ENCODE results near the gene MCOLN1. TPM values are rescaled to one million over a fixed set of nuclear protein-coding genes. Genes with fewer than 3 reads are reported as not detected.
"Not testable (repeated sequence)": the region's sequence is repeated elsewhere in the genome, so short reads cannot be mapped to it uniquely, and the experiment has no call there.

Gene MCOLN1
- total RNA-seq, 1 experiment from 2014 or later: 10.2 TPM

DNA sequence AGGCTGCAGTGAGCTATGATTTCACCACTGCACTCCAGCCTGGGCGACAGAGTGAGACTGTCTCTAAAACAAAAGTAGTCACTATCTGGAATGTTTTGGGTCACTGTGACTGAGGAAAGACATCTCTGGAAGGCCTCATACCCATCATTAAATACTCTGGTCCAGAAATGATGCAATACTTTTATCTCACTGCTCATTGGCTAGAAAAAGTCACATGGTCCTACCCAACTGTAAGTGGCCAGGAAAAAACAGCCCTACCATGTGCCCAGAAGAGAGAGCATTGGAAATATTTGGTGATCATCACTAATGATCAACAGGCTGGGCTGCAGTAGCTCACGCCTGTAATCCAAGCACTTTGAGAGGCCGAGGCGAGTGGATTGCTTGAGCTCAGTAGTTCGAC, 42.9 kb downstream of the MCOLN1 start:
- Histone ChIP-seq H3F3A (ENCODE audit: low read length, unreplicated experiment) (no peaks in the 10 kb centered on the region), H3K9ac (ENCODE audit: low read length) (no peak overlapping the region), H2AFZ (ENCODE audit: low read length) (no peak overlapping the region), H3K9me2 (replicated peaks; ENCODE audit: low read length) (no peaks in the 10 kb centered on the region), H3K4me3 (ENCODE audit: low read length) (no peak overlapping the region), H3K4me1 (ENCODE audit: insufficient read depth, low read length) (no peaks in the 10 kb centered on the region), H3K79me2 (ENCODE audit: low read length) (no peaks in the 10 kb centered on the region), H3K4me2 (ENCODE audit: low read length) (no peak overlapping the region), H4K20me1 (ENCODE audit: low read length) (no peaks in the 10 kb centered on the region), H3K36me3 (ENCODE audit: low read depth, low read length) (0 out of 2 replicates have a peak, but pooled peaks cover 3% of the 10 kb centered on the region), H3K27me3 (ENCODE audit: low read length) (no peaks in the 10 kb centered on the region), H3K27ac (ENCODE audit: low read length) (no peak overlapping the region), H3K9me3 (ENCODE audit: low read length) (no peaks in the 10 kb centered on the region)
- BruUV-seq (replicated peaks): no TSS peak
- no peak for ATAC-seq
- no peak for TF ChIP-seq EZH2 (IDR thresholded peaks at IDR 0.05; ENCODE audit: low read length, unreplicated experiment)
- TF ChIP-seq, protein P1, sequence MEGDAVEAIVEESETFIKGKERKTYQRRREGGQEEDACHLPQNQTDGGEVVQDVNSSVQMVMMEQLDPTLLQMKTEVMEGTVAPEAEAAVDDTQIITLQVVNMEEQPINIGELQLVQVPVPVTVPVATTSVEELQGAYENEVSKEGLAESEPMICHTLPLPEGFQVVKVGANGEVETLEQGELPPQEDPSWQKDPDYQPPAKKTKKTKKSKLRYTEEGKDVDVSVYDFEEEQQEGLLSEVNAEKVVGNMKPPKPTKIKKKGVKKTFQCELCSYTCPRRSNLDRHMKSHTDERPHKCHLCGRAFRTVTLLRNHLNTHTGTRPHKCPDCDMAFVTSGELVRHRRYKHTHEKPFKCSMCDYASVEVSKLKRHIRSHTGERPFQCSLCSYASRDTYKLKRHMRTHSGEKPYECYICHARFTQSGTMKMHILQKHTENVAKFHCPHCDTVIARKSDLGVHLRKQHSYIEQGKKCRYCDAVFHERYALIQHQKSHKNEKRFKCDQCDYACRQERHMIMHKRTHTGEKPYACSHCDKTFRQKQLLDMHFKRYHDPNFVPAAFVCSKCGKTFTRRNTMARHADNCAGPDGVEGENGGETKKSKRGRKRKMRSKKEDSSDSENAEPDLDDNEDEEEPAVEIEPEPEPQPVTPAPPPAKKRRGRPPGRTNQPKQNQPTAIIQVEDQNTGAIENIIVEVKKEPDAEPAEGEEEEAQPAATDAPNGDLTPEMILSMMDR (conservative IDR thresholded peaks at IDR 0.05; ENCODE audit: low read depth, low read length): no peak
- TF ChIP-seq EZH2phosphoT487 (IDR thresholded peaks at IDR 0.05; ENCODE audit: borderline replicate concordance, low read length): no peak
- intact Hi-C loops (cut with micrococcal nuclease): no loop called here
- POLR2A ChIA-PET (ENCODE audit: unreplicated experiment): no interaction called here
- CTCF ChIA-PET: interaction anchor here (0.8 kb wide), 1 partner anchor 115 kb away, joined by 3 read pairs; the partner anchor contains the start of gene TRAPPC5
- no peak for DNase-seq

DNA sequence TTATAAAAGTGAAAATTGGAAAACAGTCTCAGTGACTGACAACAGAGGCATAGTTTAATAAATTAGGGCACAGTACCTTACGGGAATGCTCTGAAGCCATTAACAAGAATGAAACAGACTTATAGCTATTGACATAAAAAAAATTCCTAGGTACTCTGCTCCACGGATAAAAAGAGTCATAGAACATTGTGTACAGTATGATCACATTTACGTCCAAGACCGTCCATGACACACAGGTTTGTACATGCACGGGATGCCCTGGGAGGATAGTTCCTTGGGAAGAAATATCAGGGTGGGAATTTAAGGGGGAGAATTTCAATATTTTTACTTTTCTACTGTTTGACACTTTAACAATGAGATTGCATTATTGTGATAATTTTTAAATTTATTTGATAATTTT, 48.3 kb downstream of the MCOLN1 start:
- H3K36me3 ChIP-seq (ENCODE audit: low read depth, low read length): no peaks in the 10 kb centered on the region
- no peak overlapping the region for H3K4me3 ChIP-seq (ENCODE audit: low read length)
- no peaks in the 10 kb centered on the region for H4K20me1 ChIP-seq (ENCODE audit: low read length)
- H3K9me3 ChIP-seq (ENCODE audit: low read length): no peaks in the 10 kb centered on the region
- H3F3A ChIP-seq (ENCODE audit: low read length, unreplicated experiment): no peaks in the 10 kb centered on the region
- no peak for TF ChIP-seq EZH2 (IDR thresholded peaks at IDR 0.05; ENCODE audit: low read length, unreplicated experiment)
- TF ChIP-seq, protein P1 (conservative IDR thresholded peaks at IDR 0.05; ENCODE audit: low read depth, low read length): no peak
- no peak for TF ChIP-seq EZH2phosphoT487 (IDR thresholded peaks at IDR 0.05; ENCODE audit: borderline replicate concordance, low read length)
- no peaks in the 10 kb centered on the region for H3K79me2 ChIP-seq (ENCODE audit: low read length)
- H3K27me3 ChIP-seq (ENCODE audit: low read length): no peaks in the 10 kb centered on the region
- no TSS peak for BruUV-seq (replicated peaks)
- H3K4me1 ChIP-seq (ENCODE audit: insufficient read depth, low read length): no peaks in the 10 kb centered on the region
- DNase-seq (no peak), ATAC-seq (no peak)
- no peak overlapping the region for H3K9ac ChIP-seq (ENCODE audit: low read length)
- CTCF ChIA-PET: no interaction called here
- no peak overlapping the region for H3K27ac ChIP-seq (ENCODE audit: low read length)
- intact Hi-C loops (cut with micrococcal nuclease): no loop called here
- H3K4me2 ChIP-seq (ENCODE audit: low read length): no peak overlapping the region
- no peak overlapping the region for H2AFZ ChIP-seq (ENCODE audit: low read length)
- no peaks in the 10 kb centered on the region for H3K9me2 ChIP-seq (replicated peaks; ENCODE audit: low read length)
- POLR2A ChIA-PET (ENCODE audit: unreplicated experiment): no interaction called here

DNA sequence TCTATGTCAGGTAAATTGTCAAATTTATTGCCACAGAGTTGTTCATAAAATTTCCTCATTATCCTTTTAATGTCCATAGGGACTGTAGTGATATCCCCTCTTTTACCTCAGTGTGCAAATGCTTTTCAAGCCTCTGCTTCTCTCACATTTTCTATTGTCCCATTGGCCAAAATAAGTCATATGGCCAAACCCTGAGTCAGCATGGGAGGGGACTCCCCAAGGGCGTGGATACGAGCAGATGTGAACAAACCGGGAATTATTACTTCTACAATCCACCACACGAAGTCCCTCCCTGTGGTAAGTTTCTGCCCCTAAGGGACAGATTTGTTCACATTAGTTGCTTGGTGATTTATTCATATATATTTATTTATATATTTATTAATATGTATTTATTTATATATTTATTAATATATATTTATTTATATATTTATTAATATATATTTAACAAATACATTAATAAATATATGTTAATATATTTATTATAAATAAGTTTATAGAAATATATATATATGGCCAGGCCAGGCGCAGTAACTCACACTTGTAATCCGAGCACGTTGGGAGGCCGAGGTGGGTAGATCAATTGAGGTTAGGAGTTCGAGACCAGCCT, 53.1 kb downstream of the MCOLN1 start:
- H3K9ac ChIP-seq (ENCODE audit: low read length): no peak overlapping the region
- no peaks in the 10 kb centered on the region for H3K79me2 ChIP-seq (ENCODE audit: low read length)
- no peaks in the 10 kb centered on the region for H3F3A ChIP-seq (ENCODE audit: low read length, unreplicated experiment)
- no peak overlapping the region for H3K27ac ChIP-seq (ENCODE audit: low read length)
- H3K4me3 ChIP-seq (ENCODE audit: low read length): no peak overlapping the region
- no peaks in the 10 kb centered on the region for H3K27me3 ChIP-seq (ENCODE audit: low read length)
- no peak overlapping the region for H2AFZ ChIP-seq (ENCODE audit: low read length)
- H3K4me1 ChIP-seq (ENCODE audit: insufficient read depth, low read length): no peaks in the 10 kb centered on the region
- H4K20me1 ChIP-seq (ENCODE audit: low read length): no peaks in the 10 kb centered on the region
- BruUV-seq (replicated peaks): no TSS peak
- TF ChIP-seq EZH2phosphoT487 (IDR thresholded peaks at IDR 0.05; ENCODE audit: borderline replicate concordance, low read length) (no peak), EZH2 (IDR thresholded peaks at IDR 0.05; ENCODE audit: low read length, unreplicated experiment) (no peak)
- TF ChIP-seq, protein P1 (conservative IDR thresholded peaks at IDR 0.05; ENCODE audit: low read depth, low read length): no peak
- H3K9me2 ChIP-seq (replicated peaks; ENCODE audit: low read length): no peaks in the 10 kb centered on the region
- DNase-seq (peak; percentile 73), ATAC-seq (peak; percentile 68)
- CTCF ChIA-PET: no interaction called here
- intact Hi-C loops (cut with micrococcal nuclease): no loop called here
- POLR2A ChIA-PET (ENCODE audit: unreplicated experiment): no interaction called here
- H3K9me3 ChIP-seq (ENCODE audit: low read length): no peaks in the 10 kb centered on the region
- H3K36me3 ChIP-seq (ENCODE audit: low read depth, low read length): no peaks in the 10 kb centered on the region
- H3K4me2 ChIP-seq (ENCODE audit: low read length): no peak overlapping the region

DNA sequence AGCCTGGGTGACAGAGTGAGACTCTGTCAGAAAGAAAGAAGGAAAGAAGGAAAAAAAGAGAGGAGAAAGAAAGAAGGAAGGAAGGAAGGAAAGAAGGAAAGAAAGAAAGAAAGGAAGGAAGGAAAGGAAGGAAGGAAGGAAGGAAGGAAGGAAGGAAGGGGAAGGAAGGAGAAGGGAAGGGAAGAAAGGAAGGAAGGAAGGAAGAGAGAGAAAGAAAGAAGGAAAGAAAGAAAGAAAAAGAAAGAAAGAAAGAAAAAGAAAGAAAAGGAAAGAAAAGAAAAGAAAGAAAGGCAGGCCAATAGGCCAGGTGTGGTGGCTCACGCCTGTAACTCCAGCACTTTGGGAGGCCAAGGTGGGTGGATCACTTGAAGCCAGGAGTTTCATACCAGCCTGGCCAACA, 55.0 kb downstream of the MCOLN1 start:
- H3K9me2 ChIP-seq (replicated peaks; ENCODE audit: low read length); BruUV-seq (replicated peaks); H2AFZ ChIP-seq (ENCODE audit: low read length); ATAC-seq; H3K9me3 ChIP-seq (ENCODE audit: low read length); H3K36me3 ChIP-seq (ENCODE audit: low read depth, low read length); intact Hi-C loops (cut with micrococcal nuclease); H3F3A ChIP-seq (ENCODE audit: low read length, unreplicated experiment); H3K4me3 ChIP-seq (ENCODE audit: low read length); H3K79me2 ChIP-seq (ENCODE audit: low read length); H4K20me1 ChIP-seq (ENCODE audit: low read length); H3K4me2 ChIP-seq (ENCODE audit: low read length); POLR2A ChIA-PET (ENCODE audit: unreplicated experiment); H3K9ac ChIP-seq (ENCODE audit: low read length); CTCF ChIA-PET; H3K4me1 ChIP-seq (ENCODE audit: insufficient read depth, low read length); H3K27me3 ChIP-seq (ENCODE audit: low read length); H3K27ac ChIP-seq (ENCODE audit: low read length); DNase-seq: not testable (repeated sequence)

All from PC-3 (cell line).